Neural progenitor cell (in vitro differentiated cells): Measurements from ENCODE around the gene ITPA. TPM values are rescaled to one million over a fixed set of nuclear protein-coding genes. Genes with fewer than 3 reads are reported as not detected.

Source experiments
- DNase-seq: peaks from one replicate; pipeline ENCODE4 v3.0.0-alpha.2; 2016; ENCODE audit warnings: low spot score
- H2AFZ ChIP-seq: fragments of 200-600 bp; sonication (generic); replicated peaks from 2 replicates; pipeline ENCODE4 v1.6.1; 2016; ENCODE audit warnings: antibody characterized with exemption
- H3F3A ChIP-seq: fragments of 200-600 bp; sonication (generic); 2 replicates; pipeline ENCODE4 v1.6.1; 2016; ENCODE audit warnings: antibody characterized with exemption, low read depth
- H3K27ac ChIP-seq: fragments of 200-600 bp; sonication (generic); 2 replicates; pipeline ENCODE4 v1.5.1; 2016; ENCODE audit warnings: mild to moderate bottlenecking
- H3K27me3 ChIP-seq: fragments of 200-600 bp; sonication (generic); 2 replicates; pipeline ENCODE4 v1.6.1; 2016; ENCODE audit warnings: mild to moderate bottlenecking, moderate library complexity
- H3K36me3 ChIP-seq: fragments of 200-600 bp; sonication (generic); 2 replicates; pipeline ENCODE4 v1.5.1; 2016
- H3K4me1 ChIP-seq: fragments of 200-600 bp; sonication (generic); 2 replicates; pipeline ENCODE4 v1.6.1; 2016; ENCODE audit warnings: mixed run types
- H3K4me2 ChIP-seq: fragments of 200-600 bp; sonication (generic); 2 replicates; pipeline ENCODE4 v1.6.1; 2016
- H3K4me3 ChIP-seq: fragments of 200-600 bp; sonication (generic); 2 replicates; pipeline ENCODE4 v1.5.1; 2016
- H3K79me2 ChIP-seq: fragments of 200-600 bp; sonication (generic); 2 replicates; pipeline ENCODE4 v1.6.1; 2016; ENCODE audit warnings: low read depth
- H3K9ac ChIP-seq: fragments of 200-600 bp; sonication (generic); 2 replicates; pipeline ENCODE4 v1.6.1; 2016
- H3K9me3 ChIP-seq: fragments of 200-600 bp; sonication (generic); 2 replicates; pipeline ENCODE4 v1.5.1; 2016; ENCODE audit warnings: low read depth
- H4K20me1 ChIP-seq: fragments of 200-600 bp; sonication (generic); 2 replicates; pipeline ENCODE4 v1.6.1; 2016; ENCODE audit warnings: low read depth
- H3K27ac Mint-ChIP-seq: 3 replicates; pipeline ENCODE4 v1.8.0; 2021; ENCODE audit warnings: mixed read lengths
- H3K27me3 Mint-ChIP-seq: 2 replicates; pipeline ENCODE4 v1.8.0; 2022; ENCODE audit warnings: low read depth, mild to moderate bottlenecking, inconsistent platforms, moderate library complexity, mixed read lengths; ENCODE audit not compliant: insufficient read depth
- H3K36me3 Mint-ChIP-seq: 3 replicates; pipeline ENCODE4 v1.8.0; 2021; ENCODE audit warnings: mixed read lengths
- H3K4me1 Mint-ChIP-seq: 3 replicates; pipeline ENCODE4 v1.8.0; 2021; ENCODE audit warnings: mixed read lengths
- H3K4me3 Mint-ChIP-seq: 3 replicates; pipeline ENCODE4 v1.8.0; 2021; ENCODE audit warnings: mild to moderate bottlenecking, moderate library complexity, mixed read lengths
- H3K9me3 Mint-ChIP-seq: 3 replicates; pipeline ENCODE4 v1.8.0; 2020; ENCODE audit warnings: mixed read lengths
- EZH2 ChIP-seq: fragments of 200-600 bp; sonication (generic); IDR thresholded peaks from 2 replicates; pipeline ENCODE4 v1.6.1; 2017; ENCODE audit warnings: antibody characterized with exemption, mild to moderate bottlenecking, moderate library complexity
- EZH2phosphoT487 ChIP-seq: fragments of 200-600 bp; sonication (generic); IDR thresholded peaks from 2 replicates; pipeline ENCODE4 v1.6.1; 2017; ENCODE audit warnings: antibody characterized with exemption
- total RNA-seq: library from RNA; depleted of rRNA; stranded (reverse); fragments of >200 nt; gene quantifications from 2 replicates; pipeline ENCODE4 v1.2.3, GENCODE V29; 2015; ENCODE audit warnings: low replicate concordance
- TF ChIP-seq, protein P1 (sequence below): fragments of 200-600 bp; sonication (generic); IDR thresholded peaks from 2 replicates; pipeline ENCODE4 v1.5.1; 2017; ENCODE audit warnings: antibody characterized with exemption, mild to moderate bottlenecking

ITPA gene
- total RNA-seq, 1 donor from 2014 or later = 18.2 TPM

DNA sequence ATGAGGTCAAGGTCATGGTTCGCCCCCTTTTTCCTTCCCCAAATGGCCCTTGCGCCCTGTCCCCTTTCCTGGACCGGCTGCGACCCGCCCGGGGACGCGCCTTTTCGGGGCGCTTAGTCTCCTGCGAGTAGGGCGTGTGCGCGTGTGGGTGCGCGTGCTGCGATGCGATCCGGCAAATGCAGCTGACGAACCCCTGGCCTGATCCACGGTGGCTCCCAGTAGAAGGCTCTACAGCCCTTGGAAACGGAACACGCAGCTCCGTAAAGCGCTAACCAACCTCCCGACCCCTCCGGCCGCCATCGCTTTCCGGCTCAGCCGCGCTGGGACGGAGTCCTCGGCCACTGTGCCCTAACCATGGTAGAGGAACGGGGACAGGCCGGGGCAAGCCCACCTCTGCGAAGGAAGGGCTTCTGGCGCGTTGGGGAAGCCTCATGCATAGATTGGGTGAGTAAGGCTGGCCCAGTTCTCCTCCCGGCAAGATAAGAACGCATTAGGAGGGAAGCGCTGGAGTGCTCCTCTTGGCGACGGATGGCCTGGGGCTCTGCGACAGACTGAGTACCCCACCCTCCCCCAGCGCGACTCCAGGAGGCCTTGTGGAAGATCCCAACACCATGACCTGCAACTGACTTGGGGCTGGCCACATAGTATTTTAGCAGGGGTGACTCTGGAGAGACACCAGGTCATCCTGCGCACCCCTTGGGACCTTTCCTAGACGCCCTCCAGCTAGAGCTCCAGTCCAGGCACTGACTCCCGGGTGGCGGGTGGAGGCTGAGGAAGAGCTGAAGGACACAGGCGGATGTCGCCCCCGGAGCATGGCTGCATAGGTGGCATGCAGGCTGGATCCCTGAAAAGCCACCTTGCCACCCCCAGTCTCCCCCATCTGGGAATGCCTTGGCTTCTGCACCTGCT lies 30.8 kb downstream of the ITPA start:
- TF ChIP-seq, protein P1, sequence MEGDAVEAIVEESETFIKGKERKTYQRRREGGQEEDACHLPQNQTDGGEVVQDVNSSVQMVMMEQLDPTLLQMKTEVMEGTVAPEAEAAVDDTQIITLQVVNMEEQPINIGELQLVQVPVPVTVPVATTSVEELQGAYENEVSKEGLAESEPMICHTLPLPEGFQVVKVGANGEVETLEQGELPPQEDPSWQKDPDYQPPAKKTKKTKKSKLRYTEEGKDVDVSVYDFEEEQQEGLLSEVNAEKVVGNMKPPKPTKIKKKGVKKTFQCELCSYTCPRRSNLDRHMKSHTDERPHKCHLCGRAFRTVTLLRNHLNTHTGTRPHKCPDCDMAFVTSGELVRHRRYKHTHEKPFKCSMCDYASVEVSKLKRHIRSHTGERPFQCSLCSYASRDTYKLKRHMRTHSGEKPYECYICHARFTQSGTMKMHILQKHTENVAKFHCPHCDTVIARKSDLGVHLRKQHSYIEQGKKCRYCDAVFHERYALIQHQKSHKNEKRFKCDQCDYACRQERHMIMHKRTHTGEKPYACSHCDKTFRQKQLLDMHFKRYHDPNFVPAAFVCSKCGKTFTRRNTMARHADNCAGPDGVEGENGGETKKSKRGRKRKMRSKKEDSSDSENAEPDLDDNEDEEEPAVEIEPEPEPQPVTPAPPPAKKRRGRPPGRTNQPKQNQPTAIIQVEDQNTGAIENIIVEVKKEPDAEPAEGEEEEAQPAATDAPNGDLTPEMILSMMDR = no peak
- TF ChIP-seq EZH2phosphoT487 (peak; percentile 73), EZH2 (peak; percentile 93)
- H3K36me3 ChIP-seq = no peaks in the 10 kb centered on the region
- peak overlapping the region; percentile 92 for H3K4me2 ChIP-seq
- H3K27me3 ChIP-seq = peaks cover 71% of the 10 kb centered on the region
- H3K9me3 ChIP-seq = no peaks in the 10 kb centered on the region
- no peaks in the 10 kb centered on the region for H3K79me2 ChIP-seq
- H3K9ac ChIP-seq = no peak overlapping the region
- peak overlapping the region; percentile 73 for H3K4me3 ChIP-seq
- peaks cover 71% of the 10 kb centered on the region for H3K27me3 Mint-ChIP-seq
- H2AFZ ChIP-seq = peak overlapping the region; percentile 99
- no peak overlapping the region for H3K27ac Mint-ChIP-seq
- H3K4me1 ChIP-seq = peaks cover 7% of the 10 kb centered on the region
- DNase-seq = peak; percentile 40
- peak overlapping the region; percentile 88 for H3K4me3 Mint-ChIP-seq
- H3K36me3 Mint-ChIP-seq = no peaks in the 10 kb centered on the region
- H3F3A ChIP-seq = peaks cover 20% of the 10 kb centered on the region
- H3K27ac ChIP-seq = no peak overlapping the region
- H3K4me1 Mint-ChIP-seq = peaks cover 13% of the 10 kb centered on the region
- peaks cover 4% of the 10 kb centered on the region for H3K9me3 Mint-ChIP-seq
- no peaks in the 10 kb centered on the region for H4K20me1 ChIP-seq

DNA sequence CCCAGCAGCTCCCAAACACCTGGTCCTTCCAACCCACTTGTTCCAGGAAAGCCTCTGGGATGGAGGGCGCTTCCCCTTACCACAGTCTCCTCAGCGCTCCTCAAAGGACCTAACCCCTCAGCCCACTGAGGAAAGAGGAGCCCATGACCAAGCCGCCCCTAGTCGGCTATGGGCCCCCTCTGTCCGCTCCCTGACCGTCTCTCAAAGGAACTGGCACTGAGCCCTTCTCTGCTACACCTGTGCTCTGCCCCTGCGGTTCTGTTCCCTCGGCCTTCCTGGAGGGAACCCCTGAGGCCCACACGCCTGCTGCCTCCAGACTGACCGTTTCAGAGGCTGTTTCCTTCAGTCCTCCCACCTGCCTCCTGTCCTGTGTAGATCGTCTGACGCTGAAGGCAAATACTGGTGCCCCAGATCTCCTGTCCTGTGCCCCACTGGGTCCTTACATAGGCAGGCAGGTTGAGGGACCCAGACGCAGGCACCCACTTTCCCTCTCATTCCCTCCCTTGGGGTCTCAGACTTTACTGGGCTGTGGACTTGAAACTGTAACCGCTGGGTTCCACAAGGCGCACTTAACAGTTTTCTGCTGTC lies 31.6 kb downstream of the ITPA start:
- H3K9me3 Mint-ChIP-seq = peaks cover 4% of the 10 kb centered on the region
- no peak overlapping the region for H3K27ac Mint-ChIP-seq
- H3K27me3 Mint-ChIP-seq = peaks cover 68% of the 10 kb centered on the region
- no peaks in the 10 kb centered on the region for H3K36me3 ChIP-seq
- H3K9ac ChIP-seq = no peak overlapping the region
- no peak overlapping the region for H3K4me3 ChIP-seq
- no peak overlapping the region for H3K27ac ChIP-seq
- no peaks in the 10 kb centered on the region for H3K9me3 ChIP-seq
- H3K4me1 ChIP-seq = peaks cover 7% of the 10 kb centered on the region
- no peak overlapping the region for H2AFZ ChIP-seq
- H3K4me3 Mint-ChIP-seq = peak overlapping the region; percentile 70
- DNase-seq = no peak
- peaks cover 13% of the 10 kb centered on the region for H3K4me1 Mint-ChIP-seq
- no peak overlapping the region for H3K4me2 ChIP-seq
- H3F3A ChIP-seq = peaks cover 20% of the 10 kb centered on the region
- H3K27me3 ChIP-seq = peaks cover 67% of the 10 kb centered on the region
- H4K20me1 ChIP-seq = no peaks in the 10 kb centered on the region
- no peak for TF ChIP-seq EZH2phosphoT487
- no peak for TF ChIP-seq EZH2
- TF ChIP-seq, protein P1 = no peak
- no peaks in the 10 kb centered on the region for H3K79me2 ChIP-seq
- H3K36me3 Mint-ChIP-seq = no peaks in the 10 kb centered on the region

DNA sequence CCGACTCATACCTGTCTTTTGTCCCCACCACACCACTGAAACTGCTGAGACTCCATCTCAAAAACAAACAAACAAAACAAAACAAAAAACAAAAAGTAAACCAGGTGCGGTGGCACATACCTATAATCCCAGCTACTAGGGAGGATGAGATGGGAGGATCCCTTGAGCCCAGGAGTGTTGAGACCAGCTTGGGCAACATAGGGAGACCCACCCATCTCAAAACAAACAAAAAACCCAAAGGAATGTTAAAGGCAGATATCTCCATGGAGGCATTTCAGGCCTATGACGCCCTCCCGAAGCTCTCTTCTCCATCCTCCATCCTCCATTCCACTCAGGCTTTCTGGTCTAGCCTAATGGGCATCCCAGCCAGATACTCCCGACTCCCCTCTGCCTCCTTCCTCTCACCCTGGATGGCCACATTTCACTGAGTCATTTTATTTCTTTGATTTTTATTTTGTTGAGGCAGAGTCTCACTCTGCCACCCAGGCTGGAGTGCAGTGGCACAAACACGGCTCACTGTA lies 32.9 kb downstream of the ITPA start:
- Mint-ChIP-seq H3K9me3 (peaks cover under 1% of the 10 kb centered on the region), H3K36me3 (no peaks in the 10 kb centered on the region), H3K4me1 (peaks cover 11% of the 10 kb centered on the region), H3K27me3 (peaks cover 58% of the 10 kb centered on the region), H3K27ac (peak overlapping the region; percentile 22), H3K4me3 (no peak overlapping the region)
- no peaks in the 10 kb centered on the region for H3K36me3 ChIP-seq
- H3K79me2 ChIP-seq = no peaks in the 10 kb centered on the region
- peaks cover 61% of the 10 kb centered on the region for H3K27me3 ChIP-seq
- H3K27ac ChIP-seq = no peak overlapping the region
- TF ChIP-seq EZH2phosphoT487 (no peak), EZH2 (no peak)
- TF ChIP-seq, protein P1 = no peak
- no peak for DNase-seq
- H3K4me3 ChIP-seq = no peak overlapping the region
- H3K4me2 ChIP-seq = no peak overlapping the region
- no peaks in the 10 kb centered on the region for H4K20me1 ChIP-seq
- no peak overlapping the region for H3K9ac ChIP-seq
- H3K4me1 ChIP-seq = peaks cover 7% of the 10 kb centered on the region
- no peak overlapping the region for H2AFZ ChIP-seq
- H3K9me3 ChIP-seq = no peaks in the 10 kb centered on the region
- peaks cover 16% of the 10 kb centered on the region for H3F3A ChIP-seq
